HEK293T (cell line): Measurements from ENCODE around the gene ARHGEF28.

Experiments used
- CTCF ChIA-PET: fragments of 350-600 bp; formaldehyde crosslinking; extraction: SDS; loops from one replicate; lab custom pipeline; 2021; ENCODE audit warnings: antibody characterized with exemption, inconsistent platforms; lab: Yijun Ruan, JAX
- POLR2A ChIA-PET: fragments of 350-600 bp; formaldehyde crosslinking; extraction: SDS; loops from one replicate; lab custom pipeline; 2020; ENCODE audit warnings: antibody characterized with exemption, inconsistent platforms; lab: Yijun Ruan, JAX
- DNase-seq: peaks from one replicate; pipeline ENCODE4 v3.0.0; 2012; ENCODE audit warnings: mixed read lengths; ENCODE audit errors: extremely low spot score
- ARNT ChIP-seq: fragments of 450-650 bp; IDR thresholded peaks from 2 replicates; pipeline ENCODE4 v1.6.1; 2017; ENCODE audit warnings: mild to moderate bottlenecking
- BHLHE40 ChIP-seq: fragments of 450-650 bp; IDR thresholded peaks from 2 replicates; pipeline ENCODE4 v1.6.1; 2016; ENCODE audit warnings: mild to moderate bottlenecking, moderate library complexity, borderline replicate concordance
- CTBP1 ChIP-seq: fragments of 450-650 bp; IDR thresholded peaks from 2 replicates; pipeline ENCODE4 v1.6.1; 2016; ENCODE audit warnings: borderline replicate concordance
- ELF4 ChIP-seq: fragments of 450-650 bp; IDR thresholded peaks from 2 replicates; pipeline ENCODE4 v1.6.1; 2017; ENCODE audit warnings: antibody characterized with exemption
- FOXA1 ChIP-seq: fragments of 450-650 bp; IDR thresholded peaks from 2 replicates; pipeline ENCODE4 v1.6.1; 2016; ENCODE audit warnings: mild to moderate bottlenecking
- FOXK2 ChIP-seq: fragments of 450-650 bp; IDR thresholded peaks from 2 replicates; pipeline ENCODE4 v1.6.1; 2016; ENCODE audit warnings: mild to moderate bottlenecking
- FOXM1 ChIP-seq: fragments of 450-650 bp; IDR thresholded peaks from 2 replicates; pipeline ENCODE4 v1.6.1; 2017; ENCODE audit warnings: mild to moderate bottlenecking, borderline replicate concordance
- HDGF ChIP-seq: fragments of 450-650 bp; IDR thresholded peaks from 2 replicates; pipeline ENCODE4 v1.6.1; 2017; ENCODE audit warnings: antibody characterized with exemption, borderline replicate concordance
- L3MBTL2 ChIP-seq: fragments of 450-650 bp; conservative IDR thresholded peaks from 2 replicates; pipeline ENCODE4 v1.6.1; 2016; ENCODE audit warnings: mild to moderate bottlenecking
- LEF1 ChIP-seq: fragments of 450-650 bp; IDR thresholded peaks from 2 replicates; pipeline ENCODE4 v1.6.1; 2017; ENCODE audit warnings: mild to moderate bottlenecking, borderline replicate concordance
- NFRKB ChIP-seq: fragments of 450-650 bp; IDR thresholded peaks from 2 replicates; pipeline ENCODE4 v1.6.1; 2016; ENCODE audit warnings: mild to moderate bottlenecking, moderate library complexity
- PKNOX1 ChIP-seq: fragments of 450-650 bp; IDR thresholded peaks from 2 replicates; pipeline ENCODE4 v1.6.1; 2016
- SP1 ChIP-seq: fragments of 450-650 bp; IDR thresholded peaks from 2 replicates; pipeline ENCODE4 v1.6.1; 2017
- SUZ12 ChIP-seq: fragments of 450-650 bp; IDR thresholded peaks from 2 replicates; pipeline ENCODE4 v1.6.1; 2016; ENCODE audit warnings: mild to moderate bottlenecking
- TARDBP ChIP-seq: fragments of 450-650 bp; IDR thresholded peaks from 2 replicates; pipeline ENCODE4 v1.6.1; 2016
- ZNF384 ChIP-seq: fragments of 450-650 bp; IDR thresholded peaks from 2 replicates; pipeline ENCODE4 v1.6.1; 2016

Gene ARHGEF28

GRCh38 chr5:73626814-73627313 is 868 bp downstream of the ARHGEF28 start:
- CTCF ChIA-PET = no interaction called here
- POLR2A ChIA-PET = no interaction called here
- DNase-seq = no peak
- TF ChIP-seq LEF1 (no peak), NFRKB (no peak), CTBP1 (no peak), HDGF (no peak), ARNT (no peak), FOXA1 (no peak)

- no peak for DNase-seq
- ChIA-PET POLR2A (no interaction called here), CTCF (no interaction called here)
- TF ChIP-seq CTBP1 = no peak
- TF ChIP-seq L3MBTL2 = no peak
- no peak for TF ChIP-seq NFRKB
Measured at GRCh38 chr5:73629456-73629855, 3.5 kb downstream of the ARHGEF28 start.

DNA sequence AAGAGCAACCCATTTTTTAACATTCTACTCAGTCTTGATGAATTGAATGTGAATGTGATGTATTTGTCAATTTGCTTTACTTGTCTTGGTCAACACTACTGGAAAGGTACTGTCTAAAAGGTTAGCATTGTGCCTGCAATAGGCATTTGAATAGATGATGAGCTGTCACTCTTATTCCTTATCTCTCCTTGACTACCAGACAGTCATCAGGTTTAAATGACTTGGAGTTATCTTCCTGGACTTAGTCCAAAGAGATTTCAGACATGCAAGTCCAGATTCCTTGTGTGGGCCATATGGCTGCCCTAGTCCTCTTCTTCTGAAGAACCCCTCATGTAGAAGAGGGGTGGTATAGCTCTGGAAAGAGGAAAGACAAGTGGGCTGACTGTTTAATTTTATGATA is 4.8 kb downstream of the ARHGEF28 start:
- CTCF ChIA-PET = interaction anchor here (0.5 kb wide), 1 partner anchor 40 kb away, joined by 7 read pairs; no protein-coding TSS in a partner anchor
- TF ChIP-seq ZNF384 = no peak
- no peak for TF ChIP-seq FOXK2
- no peak for TF ChIP-seq CTBP1
- no peak for TF ChIP-seq TARDBP
- no peak for TF ChIP-seq NFRKB
- TF ChIP-seq LEF1 = no peak
- TF ChIP-seq ARNT = no peak
- no peak for TF ChIP-seq HDGF
- no peak for TF ChIP-seq L3MBTL2
- TF ChIP-seq PKNOX1 = no peak
- no peak for TF ChIP-seq SUZ12
- TF ChIP-seq BHLHE40 = no peak
- TF ChIP-seq SP1 = no peak
- POLR2A ChIA-PET = no interaction called here
- no peak for DNase-seq

DNA sequence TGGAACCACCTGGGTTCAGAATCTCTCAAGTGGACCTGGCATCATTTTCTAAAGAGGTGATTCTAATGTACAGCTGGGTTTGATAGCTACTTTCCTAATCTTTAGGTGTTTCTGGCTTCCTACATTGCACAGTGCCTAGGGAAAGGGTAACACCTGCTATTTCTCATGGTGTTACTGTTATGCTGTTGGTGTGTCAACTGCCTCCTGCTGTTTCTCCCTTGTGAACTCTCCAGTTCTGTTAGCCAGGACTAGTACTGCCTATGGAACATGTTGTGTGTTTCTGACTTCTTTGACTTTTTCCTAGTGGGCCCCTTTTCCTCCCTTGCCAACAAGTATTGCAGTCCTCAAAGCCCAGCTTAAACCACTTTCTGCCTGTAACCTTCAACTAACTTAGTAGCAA is 5.5 kb downstream of the ARHGEF28 start:
- POLR2A ChIA-PET = no interaction called here
- TF ChIP-seq L3MBTL2 = no peak
- no peak for TF ChIP-seq CTBP1
- no peak for TF ChIP-seq SP1
- no peak for TF ChIP-seq BHLHE40
- no peak for TF ChIP-seq FOXK2
- TF ChIP-seq FOXM1 = no peak
- no peak for TF ChIP-seq PKNOX1
- TF ChIP-seq ARNT = no peak
- no peak for TF ChIP-seq FOXA1
- TF ChIP-seq HDGF = no peak
- DNase-seq = no peak
- CTCF ChIA-PET = interaction anchor here (0.5 kb wide), 1 partner anchor 40 kb away, joined by 7 read pairs; no protein-coding TSS in a partner anchor

DNA sequence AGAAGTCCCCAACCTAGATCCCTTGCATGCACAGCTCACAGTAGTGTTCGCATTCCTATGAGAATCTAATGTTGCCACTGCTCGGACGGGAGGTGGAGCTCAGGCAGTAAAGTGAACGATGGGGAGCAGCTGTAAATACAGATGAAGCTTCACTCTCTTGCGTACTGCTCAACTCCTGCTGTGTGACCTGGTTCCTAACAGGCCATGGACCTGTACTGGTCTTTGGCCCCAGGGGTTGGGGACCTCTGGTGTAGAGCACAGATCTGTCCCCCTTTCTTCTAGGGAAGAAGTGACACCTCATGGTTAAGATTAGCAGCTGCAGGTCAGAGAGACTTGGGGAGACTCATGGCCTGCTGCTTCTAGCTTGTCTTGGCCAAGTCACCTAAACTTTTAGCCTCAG is 7.1 kb downstream of the ARHGEF28 start:
- no peak for DNase-seq
- ChIA-PET POLR2A (no interaction called here), CTCF (no interaction called here)
- TF ChIP-seq CTBP1 (no peak), LEF1 (no peak), ZNF384 (no peak), FOXM1 (no peak), ARNT (no peak), BHLHE40 (no peak), NFRKB (no peak), FOXA1 (no peak), TARDBP (no peak), ELF4 (no peak), L3MBTL2 (no peak), HDGF (no peak), SUZ12 (no peak), PKNOX1 (no peak), SP1 (no peak), FOXK2 (no peak)

DNA sequence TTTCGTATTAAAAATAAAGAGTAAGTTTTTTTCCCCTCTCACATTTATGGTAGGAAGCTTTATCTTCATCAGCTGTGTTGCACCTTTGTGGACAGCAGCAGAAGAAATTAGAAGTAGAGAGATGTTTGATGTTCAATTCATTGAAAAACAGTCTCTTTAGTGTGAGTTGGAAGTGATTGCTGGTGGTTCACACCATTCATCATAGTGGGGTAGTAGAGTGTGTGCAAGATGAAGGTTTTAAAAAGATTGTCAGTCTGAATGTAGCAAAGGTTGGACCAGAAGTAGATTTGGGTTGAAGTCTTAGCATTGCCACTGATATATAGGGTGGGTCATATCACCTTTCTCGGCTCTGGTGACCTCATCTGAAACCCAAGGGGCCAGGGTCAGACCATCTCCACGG is 10.4 kb downstream of the ARHGEF28 start:
- CTCF ChIA-PET = no interaction called here

More for the DNA sequence above, 10.4 kb downstream of the ARHGEF28 start:
- POLR2A ChIA-PET = no interaction called here
- no peak for DNase-seq
- TF ChIP-seq SUZ12 = no peak
- TF ChIP-seq FOXA1 = no peak
- no peak for TF ChIP-seq FOXM1
- TF ChIP-seq TARDBP = no peak
- TF ChIP-seq FOXK2 = no peak
- no peak for TF ChIP-seq SP1
- no peak for TF ChIP-seq PKNOX1
- TF ChIP-seq NFRKB = no peak
- no peak for TF ChIP-seq ZNF384
- no peak for TF ChIP-seq BHLHE40
- no peak for TF ChIP-seq HDGF
- no peak for TF ChIP-seq CTBP1
- no peak for TF ChIP-seq ARNT
- TF ChIP-seq ELF4 = no peak
- TF ChIP-seq LEF1 = no peak
- TF ChIP-seq L3MBTL2 = no peak
